Measurements from ENCODE around the gene DYRK3.
"Not testable (repeated sequence)": the region's sequence is repeated elsewhere in the genome, so short reads cannot be mapped to it uniquely, and the experiment has no call there.

Gene DYRK3
- 6.9 to 23.8 (median 10.8) reads per million in 4 donors for total RNA-seq

DNA sequence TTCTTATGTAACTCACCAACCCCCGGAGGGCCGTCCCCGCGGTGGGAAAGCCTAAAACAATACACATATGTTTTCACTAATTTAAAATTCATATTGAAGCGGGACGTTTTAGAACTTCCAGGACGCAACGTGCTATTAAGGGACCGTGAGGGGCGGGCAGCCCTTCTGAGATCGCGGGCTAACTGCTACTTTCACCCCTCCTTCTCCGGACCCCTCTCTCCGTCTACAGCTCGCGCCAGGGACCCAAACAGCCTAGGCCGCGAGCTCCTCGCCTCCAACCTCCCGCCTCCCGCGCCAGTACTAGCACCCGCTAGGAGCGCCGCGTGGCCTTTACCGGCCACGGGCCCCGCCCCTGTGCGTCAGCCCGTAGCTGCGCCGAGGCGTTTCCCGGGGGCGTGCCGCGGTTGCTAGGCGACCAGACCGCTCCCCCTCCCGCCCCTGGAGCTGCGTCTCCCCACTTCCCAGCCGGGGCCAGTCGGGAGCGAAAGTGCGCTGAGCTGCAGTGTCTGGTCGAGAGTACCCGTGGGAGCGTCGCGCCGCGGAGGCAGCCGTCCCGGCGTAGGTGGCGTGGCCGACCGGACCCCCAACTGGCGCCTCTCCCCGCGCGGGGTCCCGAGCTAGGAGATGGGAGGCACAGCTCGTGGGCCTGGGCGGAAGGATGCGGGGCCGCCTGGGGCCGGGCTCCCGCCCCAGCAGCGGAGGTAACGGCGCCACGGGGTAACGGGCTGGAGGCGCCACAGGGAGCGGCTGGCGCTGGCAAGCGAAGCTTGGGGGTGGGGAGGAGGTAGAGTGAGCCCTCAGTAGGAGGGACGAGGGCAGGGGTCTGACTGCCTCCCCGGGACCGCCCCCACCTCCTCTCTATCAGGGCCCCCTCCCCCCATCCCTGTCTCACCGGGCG, at the start of gene DYRK3:
Gene DYRK3, plus strand, starts transcription at position 457 of the 898 bp plus-strand sequence. Its CDS starts 168 bp downstream, at position 625.
- peak; percentile 81 to 94 (median 86) for DNase-seq

DNA sequence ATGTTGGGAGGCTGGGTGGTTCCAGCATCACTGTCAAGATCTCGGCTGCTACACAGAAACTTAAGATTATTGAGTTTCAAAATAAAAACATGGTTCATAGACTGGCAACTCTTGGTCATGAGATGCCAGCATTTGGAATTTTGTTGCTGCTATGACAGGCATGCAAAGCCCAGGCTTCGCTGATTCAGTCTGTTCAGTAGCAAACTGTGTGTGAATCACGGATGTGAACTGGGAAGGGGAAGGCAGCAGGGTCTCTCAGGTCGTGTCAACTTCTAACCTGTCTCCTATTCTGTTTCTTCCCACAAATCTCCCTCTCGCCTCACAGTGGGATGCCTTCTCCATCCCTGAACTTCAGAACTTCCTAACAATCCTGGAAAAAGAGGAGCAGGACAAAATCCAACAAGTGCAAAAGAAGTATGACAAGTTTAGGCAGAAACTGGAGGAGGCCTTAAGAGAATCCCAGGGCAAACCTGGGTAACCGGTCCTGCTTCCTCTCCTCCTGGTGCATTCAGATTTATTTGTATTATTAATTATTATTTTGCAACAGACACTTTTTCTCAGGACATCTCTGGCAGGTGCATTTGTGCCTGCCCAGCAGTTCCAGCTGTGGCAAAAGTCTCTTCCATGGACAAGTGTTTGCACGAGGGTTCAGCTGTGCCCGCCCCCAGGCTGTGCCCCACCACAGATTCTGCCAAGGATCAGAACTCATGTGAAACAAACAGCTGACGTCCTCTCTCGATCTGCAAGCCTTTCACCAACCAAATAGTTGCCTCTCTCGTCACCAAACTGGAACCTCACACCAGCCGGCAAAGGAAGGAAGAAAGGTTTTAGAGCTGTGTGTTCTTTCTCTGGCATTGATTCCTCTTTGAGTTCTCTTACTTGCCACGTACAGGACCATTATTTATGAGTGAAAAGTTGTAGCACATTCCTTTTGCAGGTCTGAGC, 48.6 kb upstream of the DYRK3 start:
- no peak for DNase-seq

- DNase-seq = no peak
These were observed 47.4 kb upstream of the DYRK3 start for GRCh38 chr1:206587904-206588303.

- DNase-seq = no peak
These were observed 46.8 kb upstream of the DYRK3 start for GRCh38 chr1:206588492-206588891.

GRCh38 chr1:206589206-206589605, 46.1 kb upstream of the DYRK3 start:
- no peak for DNase-seq

- peak in 1 of 5 donors; percentile 95 for DNase-seq
These were observed 45.1 kb upstream of the DYRK3 start for GRCh38 chr1:206590025-206590758.

GRCh38 chr1:206591226-206591625, 44.1 kb upstream of the DYRK3 start:
- DNase-seq = no peak

GRCh38 chr1:206591696-206592095, 43.6 kb upstream of the DYRK3 start:
- no peak for DNase-seq

- no peak for DNase-seq
These were observed 41.9 kb upstream of the DYRK3 start for GRCh38 chr1:206593351-206593925.

DNA sequence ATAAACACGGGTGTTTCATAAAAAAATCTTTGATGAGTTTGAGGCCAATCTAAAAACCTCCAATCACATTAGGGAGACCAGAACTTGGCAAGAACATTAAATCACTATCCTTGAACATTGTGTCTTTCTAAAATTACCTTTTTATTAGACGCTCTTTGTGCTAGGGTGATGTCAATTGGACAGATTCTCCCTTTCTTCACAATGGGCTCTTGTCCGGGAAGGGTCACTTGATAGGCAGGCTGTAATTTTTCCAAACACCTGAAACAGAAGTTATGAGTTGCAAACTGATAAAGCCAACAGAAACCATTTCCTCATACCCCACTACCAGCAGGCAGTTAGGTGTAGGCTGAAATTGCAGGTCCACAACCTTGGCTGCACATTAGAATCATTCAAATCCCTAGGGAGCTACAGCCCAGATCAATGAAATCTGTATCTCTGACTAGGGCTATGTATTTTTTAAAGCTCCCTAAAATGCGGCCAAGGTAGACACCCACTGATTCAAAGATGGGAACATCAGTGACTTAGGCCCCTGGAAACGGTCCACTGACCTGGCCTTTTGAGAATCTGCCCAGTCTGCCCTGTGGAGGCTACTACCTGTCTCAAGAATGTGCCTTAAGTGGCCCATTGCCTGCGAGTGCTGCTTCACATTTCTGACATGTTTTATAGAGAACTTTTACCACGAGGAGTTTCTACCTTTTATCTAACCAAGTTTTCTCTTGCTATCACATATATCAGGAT, 39.6 kb upstream of the DYRK3 start:
- no peak for DNase-seq

GRCh38 chr1:206596319-206596666, 39.0 kb upstream of the DYRK3 start:
- DNase-seq = no peak

GRCh38 chr1:206600527-206600926, 34.8 kb upstream of the DYRK3 start:
- no peak for DNase-seq

- no peak for DNase-seq
These were observed 30.5 kb upstream of the DYRK3 start for GRCh38 chr1:206604861-206605260.

GRCh38 chr1:206606867-206607266, 28.5 kb upstream of the DYRK3 start:
- DNase-seq = peak in 1 of 5 donors; percentile 35

DNA sequence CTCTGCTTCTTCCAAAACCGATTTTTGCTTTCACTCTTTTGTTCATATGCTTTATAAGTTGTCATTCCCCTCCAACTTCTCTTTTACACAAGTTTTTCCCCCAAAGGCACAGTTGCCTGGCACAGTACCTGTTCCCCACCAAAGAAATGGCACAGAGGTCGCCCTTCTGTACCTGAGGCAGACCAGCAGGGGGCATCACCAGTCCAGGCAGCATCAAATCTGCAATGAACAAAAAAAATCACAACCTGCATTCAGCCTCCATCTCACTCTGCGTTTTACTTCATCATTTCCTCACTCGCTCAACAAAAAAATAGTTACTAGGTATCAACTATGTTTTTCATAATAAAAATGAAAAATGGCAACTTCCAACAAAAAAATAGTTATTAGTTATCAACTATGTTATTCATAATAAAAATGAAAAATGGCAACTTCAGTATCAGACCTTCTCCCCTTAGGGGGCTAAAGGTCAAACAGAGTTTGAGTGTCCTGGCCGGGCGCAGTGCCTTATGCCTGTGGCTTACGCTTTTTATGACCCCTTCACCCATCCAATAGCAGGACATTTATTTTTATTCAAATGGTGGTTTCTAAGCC, 27.1 kb upstream of the DYRK3 start:
- peak in 4 of 5 donors; percentile 39 to 61 (median 48) for DNase-seq

GRCh38 chr1:206609229-206609991, 25.9 kb upstream of the DYRK3 start:
- DNase-seq = peak in 1 of 5 donors; percentile 43

DNA sequence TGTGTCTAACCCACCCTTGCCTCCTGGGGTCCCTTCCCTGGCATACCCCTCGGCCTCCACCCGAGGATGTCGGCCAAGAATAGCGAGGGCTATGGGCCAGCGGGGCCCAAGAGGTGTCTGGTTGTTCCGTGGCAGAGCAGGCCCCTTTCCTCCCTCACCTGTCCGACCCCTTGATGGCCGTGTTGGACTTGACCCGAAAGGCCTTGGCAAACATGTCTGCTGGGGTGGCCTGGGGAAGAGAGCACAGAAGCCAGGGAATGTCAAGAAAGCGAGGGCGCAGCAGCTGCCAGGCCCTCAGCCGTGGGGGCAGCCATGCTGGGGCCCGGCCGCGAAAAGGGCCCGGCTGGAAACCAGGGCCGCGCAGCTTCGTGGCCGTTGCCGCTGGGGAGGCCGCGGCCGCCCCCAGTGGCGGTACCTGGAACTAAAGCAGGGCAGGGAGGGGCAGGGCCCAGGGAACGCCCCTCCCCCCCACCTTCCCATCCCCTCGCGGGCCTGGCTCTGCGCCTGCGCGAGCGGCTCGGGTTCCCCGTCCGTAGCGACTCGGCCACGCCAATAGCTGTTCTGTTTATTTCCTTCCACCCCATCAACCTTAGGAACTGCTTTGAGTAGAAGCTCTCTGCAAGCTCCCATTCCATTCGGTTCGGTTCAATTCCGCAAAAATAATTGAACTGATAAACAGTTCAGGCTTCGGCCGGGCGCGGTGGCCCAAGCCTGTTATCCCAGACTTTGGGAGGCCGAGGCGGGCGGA, 23.0 kb upstream of the DYRK3 start, which contains the start of gene EIF2D:
Gene EIF2D, minus strand, starts transcription at position 337 of the 748 bp plus-strand sequence. Its CDS starts 123 bp downstream, at position 214.
- peak; percentile 89 to 96 (median 90) for DNase-seq

DNA sequence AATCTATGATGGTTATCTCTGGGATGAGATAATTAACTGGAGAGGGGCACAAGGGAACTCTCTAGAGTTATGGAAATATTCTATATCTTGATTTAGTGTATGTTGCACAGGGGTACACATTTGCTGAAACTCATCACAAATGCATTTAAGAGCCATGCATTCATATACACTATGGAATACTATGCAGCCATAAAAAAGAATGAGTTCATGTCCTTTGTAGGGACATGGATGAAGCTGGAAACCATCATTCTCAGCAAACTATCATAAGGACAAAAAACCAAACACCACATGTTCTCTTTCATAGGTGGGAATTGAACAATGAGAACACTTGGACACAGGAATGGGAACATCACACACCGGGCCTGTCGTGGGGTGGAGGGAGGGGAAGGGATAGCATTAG, 8.9 kb upstream of the DYRK3 start:
- DNase-seq = not testable (repeated sequence)

DNA sequence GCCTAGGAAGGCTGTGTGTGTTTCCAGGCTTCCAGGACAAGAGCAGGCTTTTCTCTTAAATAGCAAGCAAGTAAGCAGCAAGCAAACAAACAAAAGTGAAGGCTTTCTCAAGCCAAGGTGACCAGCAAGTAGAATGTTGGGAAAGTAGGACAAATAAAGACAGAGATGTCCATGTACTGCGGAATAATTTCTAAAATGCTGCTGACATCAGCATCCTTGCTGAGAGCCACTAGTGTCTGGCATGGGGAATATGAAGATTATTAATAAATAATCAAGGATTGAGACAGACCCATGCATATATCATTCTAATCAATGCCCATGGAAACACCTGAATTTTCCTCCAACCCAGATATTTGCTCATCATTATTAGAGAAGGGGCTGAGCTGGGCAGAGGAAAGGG, 6.4 kb upstream of the DYRK3 start:
- DNase-seq = no peak

All from T-helper 1 cell (primary cell).